Measurements from ENCODE around the gene DGLUCY. TPM values are rescaled to one million over a fixed set of nuclear protein-coding genes. Genes with fewer than 3 reads are reported as not detected.

The DGLUCY gene
- polyA plus RNA-seq, 3 donors from 2014 or later = 31.8 to 71.6 (median 50.5) TPM

DNA sequence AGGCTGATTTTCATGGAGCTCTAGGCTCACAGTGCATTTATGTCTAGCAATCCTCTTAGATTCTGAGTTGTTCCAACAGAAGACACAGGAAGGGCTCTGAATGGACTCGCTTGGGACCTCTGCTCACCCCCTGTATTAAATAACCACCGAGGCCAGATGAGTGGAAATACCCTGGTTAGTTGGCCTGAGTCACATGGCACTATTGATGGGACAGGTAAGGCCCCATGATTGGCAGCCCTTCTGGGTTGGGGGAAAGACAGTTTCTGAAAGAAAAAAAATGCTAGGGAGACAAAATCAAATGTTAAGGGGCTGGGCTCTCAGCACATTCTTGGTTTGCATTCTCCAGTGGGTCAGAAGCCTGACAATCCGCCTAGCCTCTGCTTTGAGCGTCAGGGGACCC lies 14.8 kb downstream of the DGLUCY start:
- H3K4me1 Mint-ChIP-seq = peaks cover 25 to 54% of the 10 kb centered on the region in 2 donors

DNA sequence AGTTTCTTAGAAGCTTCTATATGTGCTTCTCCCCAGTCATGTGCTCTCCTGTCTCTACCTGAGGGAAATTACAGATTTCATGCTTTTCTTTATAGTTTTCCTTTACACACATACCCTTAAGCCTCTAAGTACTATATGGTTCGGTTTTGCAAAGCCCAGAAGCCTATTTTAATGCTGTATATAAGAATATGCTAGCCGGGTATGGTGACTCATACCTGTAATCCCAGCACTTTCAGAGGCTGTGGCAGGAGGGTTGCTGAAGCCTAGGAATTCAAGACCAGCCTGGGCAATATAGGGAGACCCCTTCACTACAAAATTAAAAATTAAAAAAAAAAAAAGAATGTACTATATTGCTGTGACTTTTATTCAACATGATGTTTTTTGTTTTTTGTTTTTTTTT lies 15.4 kb downstream of the DGLUCY start:
- H3K36me3 Mint-ChIP-seq = peaks cover 0 to 27% (median 13%) of the 10 kb centered on the region in 3 donors
- no peak for DNase-seq
- H3K27me3 Mint-ChIP-seq (ENCODE audit: low read depth in 3 of 3) = peaks cover 0 to 1% (median 0%) of the 10 kb centered on the region in 3 donors
- H3K4me3 Mint-ChIP-seq = no peak overlapping the region
- H3K27ac Mint-ChIP-seq = peak overlapping the region in 2 of 6 donors; percentile 55 to 75
- H3K4me1 Mint-ChIP-seq = peaks cover 21 to 56% of the 10 kb centered on the region in 2 donors
- no peaks in the 10 kb centered on the region for H3K9me3 Mint-ChIP-seq

More for the DNA sequence above, 14.8 kb downstream of the DGLUCY start:
- Mint-ChIP-seq H3K27ac (peak overlapping the region in 5 of 6 donors; percentile 26 to 87 (median 80)), H3K36me3 (peaks cover 0 to 23% (median 13%) of the 10 kb centered on the region in 3 donors), H3K27me3 (ENCODE audit: low read depth in 3 of 3) (peaks cover 0 to 1% (median 0%) of the 10 kb centered on the region in 3 donors), H3K9me3 (no peaks in the 10 kb centered on the region), H3K4me3 (no peak overlapping the region)
- DNase-seq = no peak

DNA sequence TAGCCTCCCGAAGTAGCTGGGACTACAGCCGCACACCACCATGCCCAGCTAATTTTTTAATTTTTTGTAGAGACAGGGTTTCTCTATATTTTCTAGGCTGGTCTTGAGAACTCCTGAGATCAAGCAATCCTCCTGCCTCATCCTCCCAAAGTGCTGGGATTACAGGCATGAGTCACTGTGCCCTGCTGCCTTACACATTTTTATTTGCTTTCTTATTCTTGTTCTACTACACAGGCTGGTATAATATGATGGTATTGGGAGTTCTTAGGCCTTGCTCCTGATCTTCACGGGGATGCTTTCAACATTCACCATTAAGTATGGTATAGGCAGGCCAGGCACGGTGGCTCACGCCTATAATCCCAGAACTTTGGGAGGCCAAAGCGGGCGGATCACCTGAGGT lies 21.2 kb downstream of the DGLUCY start:
- H3K9me3 Mint-ChIP-seq = no peaks in the 10 kb centered on the region
- peaks cover 0 to 22% (median 10%) of the 10 kb centered on the region in 3 donors for H3K36me3 Mint-ChIP-seq
- H3K27me3 Mint-ChIP-seq (ENCODE audit: low read depth in 3 of 3) = no peaks in the 10 kb centered on the region
- H3K4me3 Mint-ChIP-seq = no peak overlapping the region
- peaks cover 10 to 21% of the 10 kb centered on the region in 2 donors for H3K4me1 Mint-ChIP-seq
- no peak for DNase-seq
- H3K27ac Mint-ChIP-seq = peak overlapping the region in 1 of 6 donors; percentile 69

DNA sequence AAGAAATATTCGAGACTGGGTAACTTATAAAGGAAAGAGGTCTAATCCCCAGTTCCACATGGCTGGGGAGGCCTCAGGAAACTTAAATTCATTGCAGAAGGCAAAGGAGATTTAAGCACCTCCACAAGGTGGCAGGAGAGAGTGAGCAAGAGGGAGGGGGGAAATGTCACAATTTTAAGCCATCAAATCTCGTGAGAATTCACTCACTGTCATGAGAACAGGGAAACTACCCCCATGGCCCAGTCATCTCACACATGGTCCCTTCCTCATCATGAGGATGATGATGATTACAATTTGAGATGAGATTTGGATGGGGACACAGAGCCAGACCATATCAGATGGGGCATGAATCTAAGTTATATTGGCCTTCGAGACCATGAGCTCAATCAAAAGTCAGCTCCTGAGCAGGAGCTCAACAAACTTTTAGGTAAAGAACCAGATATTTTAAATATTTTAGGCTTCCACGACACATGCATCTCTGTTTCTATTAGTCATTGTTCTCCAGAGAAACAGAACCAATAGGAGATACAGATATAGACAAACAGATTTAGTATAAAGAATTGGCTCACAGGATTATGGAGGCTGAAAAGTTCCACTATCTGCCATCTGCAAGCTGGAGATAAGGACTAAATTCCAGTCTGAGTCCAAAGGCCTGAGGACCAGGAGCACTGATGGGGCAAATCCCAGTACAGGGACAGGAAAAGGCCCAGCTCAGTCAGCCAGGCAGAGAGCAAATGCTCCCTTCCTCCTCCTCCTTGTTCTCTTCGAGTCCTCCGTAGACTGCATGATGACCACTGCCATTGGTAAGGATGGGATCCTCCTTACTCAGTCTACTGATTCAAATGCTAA lies 24.9 kb downstream of the DGLUCY start:
- peak overlapping the region in 4 of 6 donors; percentile 44 to 59 (median 54) for H3K27ac Mint-ChIP-seq
- DNase-seq = peak; percentile 28 to 44 (median 37)
- H3K4me1 Mint-ChIP-seq = peaks cover 28 to 38% of the 10 kb centered on the region in 2 donors
- H3K36me3 Mint-ChIP-seq = peaks cover 4 to 18% (median 4%) of the 10 kb centered on the region in 3 donors
- H3K4me3 Mint-ChIP-seq = no peak overlapping the region
- peaks cover 0 to 2% (median 0%) of the 10 kb centered on the region in 3 donors for H3K27me3 Mint-ChIP-seq (ENCODE audit: low read depth in 3 of 3)
- no peaks in the 10 kb centered on the region for H3K9me3 Mint-ChIP-seq

DNA sequence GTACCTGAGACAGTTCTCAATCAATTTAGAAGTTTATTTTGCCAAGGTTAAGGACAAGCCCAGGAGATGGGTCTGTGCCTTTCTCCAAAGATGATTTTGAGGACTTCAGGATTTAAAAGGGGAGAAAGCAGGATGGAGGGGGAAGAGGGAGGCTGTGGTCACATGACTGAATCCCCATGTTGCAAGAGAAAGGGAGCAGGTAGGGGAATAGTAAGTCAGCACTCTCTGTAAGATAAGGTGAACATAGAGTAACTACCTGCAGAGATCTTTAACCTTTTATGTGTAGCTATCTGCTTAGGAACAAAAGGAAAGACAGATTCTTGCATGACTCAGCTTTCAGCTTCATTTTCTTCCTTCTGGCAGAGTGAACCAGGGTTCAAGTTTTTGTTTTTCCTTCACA lies 25.9 kb downstream of the DGLUCY start:
- Mint-ChIP-seq H3K4me1 (peaks cover 37 to 43% of the 10 kb centered on the region in 2 donors), H3K36me3 (peaks cover 4 to 12% (median 4%) of the 10 kb centered on the region in 3 donors), H3K4me3 (no peak overlapping the region), H3K9me3 (no peaks in the 10 kb centered on the region), H3K27ac (peak overlapping the region in 2 of 6 donors; percentile 12 to 40), H3K27me3 (ENCODE audit: low read depth in 3 of 3) (peaks cover 0 to 2% (median 0%) of the 10 kb centered on the region in 3 donors)
- DNase-seq = no peak

DNA sequence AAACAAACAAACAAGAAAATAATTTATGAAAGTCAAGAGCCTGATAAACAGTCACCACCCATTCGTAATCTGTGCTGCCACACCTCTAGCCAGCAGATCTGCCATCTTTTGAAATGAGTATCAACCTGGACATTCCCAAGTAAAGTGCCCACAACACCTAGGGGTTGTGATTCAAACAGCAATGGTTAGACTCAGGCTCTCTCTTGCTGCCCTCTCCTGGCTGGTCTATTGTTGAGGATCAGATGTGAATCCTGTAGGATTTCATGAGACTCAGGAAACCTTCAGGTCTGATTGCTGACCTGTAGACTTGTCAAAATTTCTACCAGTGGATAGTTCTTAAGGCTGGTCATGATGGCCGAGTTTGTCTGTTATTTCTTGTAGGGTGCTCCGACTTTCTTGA lies 26.8 kb downstream of the DGLUCY start:
- no peak for DNase-seq
- peaks cover 0 to 14% (median 7%) of the 10 kb centered on the region in 3 donors for H3K36me3 Mint-ChIP-seq
- peak overlapping the region in 2 of 6 donors; percentile 27 to 45 for H3K27ac Mint-ChIP-seq
- H3K9me3 Mint-ChIP-seq = no peaks in the 10 kb centered on the region
- H3K4me1 Mint-ChIP-seq = peaks cover 46 to 52% of the 10 kb centered on the region in 2 donors
- peaks cover 0 to 2% (median 0%) of the 10 kb centered on the region in 3 donors for H3K27me3 Mint-ChIP-seq (ENCODE audit: low read depth in 3 of 3)
- no peak overlapping the region for H3K4me3 Mint-ChIP-seq

DNA sequence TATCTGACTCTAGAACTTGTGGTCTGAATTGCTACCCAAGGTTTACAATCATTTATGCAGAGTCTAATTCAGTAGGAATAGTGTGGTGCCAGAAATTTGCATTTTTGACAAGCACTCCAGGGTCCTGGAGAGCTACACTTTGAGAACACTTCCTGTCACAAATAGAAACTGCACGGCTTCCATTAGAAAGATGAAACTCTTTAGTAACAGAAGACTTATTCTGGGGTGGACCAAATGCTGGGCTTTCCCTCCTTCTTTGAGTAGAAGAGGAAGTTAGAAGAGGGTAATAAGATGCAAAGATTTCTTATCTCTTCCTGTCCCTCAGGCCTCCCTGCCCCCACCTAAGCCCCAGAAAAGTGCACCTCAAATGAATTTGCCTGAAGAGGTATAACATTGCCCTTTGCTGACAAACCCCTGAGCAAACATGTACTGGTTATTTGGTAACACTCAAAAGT lies 28.4 kb downstream of the DGLUCY start:
- peak overlapping the region; percentile 51 to 79 (median 72) for H3K27ac Mint-ChIP-seq
- H3K36me3 Mint-ChIP-seq = peaks cover 4 to 26% (median 8%) of the 10 kb centered on the region in 3 donors
- DNase-seq = peak in 1 of 3 donors; percentile 3
- peaks cover 0 to 2% (median 0%) of the 10 kb centered on the region in 3 donors for H3K27me3 Mint-ChIP-seq (ENCODE audit: low read depth in 3 of 3)
- H3K4me3 Mint-ChIP-seq = peak overlapping the region in 4 of 5 donors; percentile 11 to 55 (median 32)
- H3K9me3 Mint-ChIP-seq = no peaks in the 10 kb centered on the region
- H3K4me1 Mint-ChIP-seq = peaks cover 52 to 65% of the 10 kb centered on the region in 2 donors

DNA sequence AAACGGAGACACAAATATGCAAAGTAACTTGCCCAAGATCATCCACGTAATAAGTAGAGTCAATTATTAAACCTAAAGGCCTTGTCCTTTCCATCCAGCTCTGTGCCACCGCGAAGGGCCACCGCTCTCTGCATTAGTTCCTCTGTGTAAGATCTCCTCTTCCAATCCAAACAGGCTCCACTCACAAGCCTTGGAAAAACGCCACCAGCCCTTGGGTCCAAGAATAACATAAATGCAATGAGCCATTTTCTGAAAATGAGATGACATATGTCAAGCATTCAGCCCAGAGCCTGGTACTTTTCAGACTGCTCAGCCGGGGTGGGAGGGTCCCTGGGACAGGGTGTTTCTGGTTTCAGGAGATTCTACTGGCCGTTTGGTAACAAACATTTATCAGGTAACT lies 30.0 kb downstream of the DGLUCY start:
- Mint-ChIP-seq H3K27ac (peak overlapping the region in 5 of 6 donors; percentile 32 to 81 (median 69)), H3K36me3 (peaks cover 8 to 31% (median 8%) of the 10 kb centered on the region in 3 donors), H3K4me3 (no peak overlapping the region), H3K27me3 (ENCODE audit: low read depth in 3 of 3) (peaks cover 0 to 2% (median 0%) of the 10 kb centered on the region in 3 donors), H3K9me3 (no peaks in the 10 kb centered on the region), H3K4me1 (peaks cover 48 to 64% of the 10 kb centered on the region in 2 donors)
- no peak for DNase-seq

DNA sequence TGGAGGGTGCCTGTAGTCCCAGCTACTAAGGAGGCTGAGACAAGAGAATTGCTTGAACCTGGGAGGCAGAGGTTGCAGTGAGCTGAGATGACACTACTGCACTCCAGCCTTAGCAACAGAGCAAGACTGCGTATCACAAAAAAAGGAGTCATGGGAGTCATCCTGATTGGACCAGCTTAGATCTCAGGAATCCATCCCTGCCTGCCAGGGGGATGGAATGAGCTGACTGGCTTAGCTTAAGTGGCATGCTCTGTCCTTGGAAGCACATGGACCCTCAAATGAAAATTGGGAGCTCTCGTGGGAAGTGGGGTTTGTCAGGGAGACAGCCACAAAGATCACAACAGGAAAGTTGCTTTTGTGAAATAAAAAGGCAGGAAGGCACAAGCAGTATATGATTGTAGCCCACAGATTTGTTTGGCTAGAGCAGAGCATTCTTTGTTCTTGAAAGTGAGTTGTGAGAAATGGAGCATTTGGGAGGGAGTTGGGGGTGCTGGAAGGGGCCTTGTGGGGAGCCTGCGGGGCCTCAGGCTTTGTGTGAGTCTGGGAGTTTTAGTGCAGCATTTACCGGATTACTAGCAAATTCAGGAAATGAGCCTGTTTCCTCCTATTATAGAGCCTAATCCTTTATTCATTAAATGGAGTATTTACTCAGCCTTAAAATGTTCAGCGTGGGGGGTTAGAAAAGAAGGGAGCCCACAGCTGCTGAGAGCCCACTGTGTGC lies 30.7 kb downstream of the DGLUCY start:
- Mint-ChIP-seq H3K36me3 (peaks cover 8 to 31% (median 8%) of the 10 kb centered on the region in 3 donors), H3K27me3 (ENCODE audit: low read depth in 3 of 3) (peaks cover 0 to 2% (median 0%) of the 10 kb centered on the region in 3 donors), H3K9me3 (no peaks in the 10 kb centered on the region), H3K4me3 (peak overlapping the region in 1 of 5 donors; percentile 20), H3K27ac (peak overlapping the region; percentile 17 to 81 (median 51)), H3K4me1 (peaks cover 46 to 64% of the 10 kb centered on the region in 2 donors)
- DNase-seq = no peak

DNA sequence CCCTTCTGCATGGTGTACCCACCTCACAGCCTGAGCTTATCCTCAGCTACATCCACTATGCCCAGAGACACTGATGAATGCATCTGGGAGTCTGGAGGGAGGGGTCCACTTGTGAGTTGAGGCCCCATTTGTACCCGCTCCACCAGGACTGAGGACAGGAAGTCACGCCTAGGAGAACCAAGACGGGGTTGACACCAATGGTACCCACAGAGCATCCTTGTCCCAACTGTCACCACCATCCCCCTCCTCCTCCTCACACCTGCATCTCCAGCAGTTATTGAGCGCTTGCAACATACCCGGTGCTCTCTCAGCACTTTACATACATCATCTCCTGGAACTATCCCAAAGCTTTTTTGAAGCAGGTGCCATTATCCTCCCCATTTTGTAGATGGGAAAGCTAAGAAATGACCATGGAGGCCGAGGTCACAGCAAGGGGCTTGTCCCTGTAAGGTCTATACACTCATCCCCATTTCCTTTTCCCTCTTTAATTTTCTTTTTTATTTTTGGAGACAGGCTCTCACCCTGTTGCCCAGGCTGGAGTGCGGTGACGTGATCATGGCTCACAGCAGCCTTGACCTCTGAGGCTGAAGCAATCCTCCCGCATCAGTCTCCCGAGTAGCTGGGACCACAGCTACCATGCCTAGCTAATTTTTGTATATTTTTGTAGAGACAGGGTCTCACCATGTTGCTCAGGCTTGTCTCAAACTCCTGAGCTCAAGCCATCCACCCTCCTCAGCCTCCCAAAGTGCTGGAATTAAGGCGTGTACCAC lies 31.7 kb downstream of the DGLUCY start:
- Mint-ChIP-seq H3K27ac (peak overlapping the region in 4 of 6 donors; percentile 24 to 81 (median 58)), H3K36me3 (peaks cover 8 to 31% (median 8%) of the 10 kb centered on the region in 3 donors), H3K27me3 (ENCODE audit: low read depth in 3 of 3) (peaks cover 0 to 2% (median 0%) of the 10 kb centered on the region in 3 donors), H3K4me1 (peaks cover 44 to 60% of the 10 kb centered on the region in 2 donors), H3K4me3 (peak overlapping the region in 1 of 5 donors; percentile 27), H3K9me3 (no peaks in the 10 kb centered on the region)
- DNase-seq = no peak

DNA sequence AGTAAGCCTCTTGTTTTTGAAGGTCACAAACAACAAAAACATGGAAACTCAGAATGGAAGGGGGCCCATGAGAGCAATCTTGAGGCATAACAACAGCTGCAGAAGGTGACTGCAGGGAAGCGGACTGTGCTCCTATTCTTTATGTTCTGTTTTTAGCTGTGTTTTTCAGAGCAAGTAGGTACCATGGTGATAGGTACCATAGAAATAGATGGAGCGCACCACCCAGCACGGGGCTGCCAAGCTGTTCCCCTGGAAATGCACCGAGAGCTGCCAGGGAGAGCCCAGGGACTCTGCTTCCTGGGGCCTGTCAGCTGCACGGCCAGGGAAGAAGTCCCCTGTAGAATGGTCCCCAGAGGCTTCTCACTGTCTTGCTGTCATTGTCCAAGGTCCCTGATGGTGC lies 32.8 kb downstream of the DGLUCY start:
- peak overlapping the region in 1 of 6 donors; percentile 81 for H3K27ac Mint-ChIP-seq
- no peak for DNase-seq
- no peaks in the 10 kb centered on the region for H3K9me3 Mint-ChIP-seq
- peaks cover 46 to 54% of the 10 kb centered on the region in 2 donors for H3K4me1 Mint-ChIP-seq
- H3K36me3 Mint-ChIP-seq = peaks cover 9 to 30% (median 11%) of the 10 kb centered on the region in 3 donors
- no peak overlapping the region for H3K4me3 Mint-ChIP-seq
- H3K27me3 Mint-ChIP-seq (ENCODE audit: low read depth in 3 of 3) = peaks cover 0 to 2% (median 0%) of the 10 kb centered on the region in 3 donors

DNA sequence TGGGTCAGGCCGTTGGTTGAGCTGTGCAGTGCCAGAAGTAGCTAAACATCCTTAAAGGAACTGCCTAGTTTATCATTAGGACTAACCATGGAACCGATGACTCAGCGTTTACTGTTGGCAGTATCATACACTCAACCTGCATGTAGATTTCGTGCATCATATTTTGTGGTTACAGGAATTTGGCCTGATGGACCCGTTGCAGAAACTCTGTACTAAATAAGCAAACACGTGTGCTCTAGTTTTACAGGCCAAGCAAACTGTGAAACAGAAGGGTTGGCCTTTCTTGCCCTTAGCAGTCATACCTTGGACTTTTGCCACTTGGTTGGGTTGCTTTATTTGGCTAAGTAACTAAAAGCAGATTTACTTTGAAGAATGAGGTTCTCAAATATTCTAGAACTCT lies 35.6 kb downstream of the DGLUCY start:
- Mint-ChIP-seq H3K9me3 (no peaks in the 10 kb centered on the region), H3K27ac (no peak overlapping the region), H3K27me3 (ENCODE audit: low read depth in 3 of 3) (peaks cover 0 to 2% (median 0%) of the 10 kb centered on the region in 3 donors), H3K4me1 (peaks cover 25 to 40% of the 10 kb centered on the region in 2 donors), H3K4me3 (no peak overlapping the region), H3K36me3 (peaks cover 11 to 34% (median 12%) of the 10 kb centered on the region in 3 donors)
- DNase-seq = no peak

DNA sequence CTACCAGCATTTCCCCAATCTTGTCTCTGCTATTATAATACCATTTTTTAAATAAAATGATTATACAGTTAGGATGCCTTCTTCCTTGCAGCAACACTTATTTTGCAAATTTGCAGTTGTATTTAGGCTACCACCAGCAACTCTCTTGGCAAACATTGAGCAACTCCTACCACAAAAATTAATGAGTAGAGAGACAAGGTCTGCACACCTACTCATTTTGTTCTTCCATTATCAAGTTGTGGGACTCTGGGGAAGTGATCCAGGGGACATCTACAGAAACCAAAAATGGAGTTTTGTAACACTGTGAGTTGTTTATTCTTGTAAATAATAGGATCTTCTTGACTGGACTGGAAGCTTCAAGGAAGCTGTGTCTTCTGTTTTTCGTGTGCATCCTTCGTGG lies 38.6 kb downstream of the DGLUCY start:
- H3K27me3 Mint-ChIP-seq (ENCODE audit: low read depth in 3 of 3) = peaks cover 0 to 2% (median 0%) of the 10 kb centered on the region in 3 donors
- H3K36me3 Mint-ChIP-seq = peaks cover 6 to 12% (median 11%) of the 10 kb centered on the region in 3 donors
- no peak overlapping the region for H3K4me3 Mint-ChIP-seq
- no peak for DNase-seq
- H3K9me3 Mint-ChIP-seq = no peaks in the 10 kb centered on the region
- H3K27ac Mint-ChIP-seq = peak overlapping the region in 2 of 6 donors; percentile 21 to 38
- peaks cover 31 to 35% of the 10 kb centered on the region in 2 donors for H3K4me1 Mint-ChIP-seq

Measured in immature natural killer cell (primary cell).